Measurements from ENCODE around the gene COL5A1.

The COL5A1 gene

GRCh38 chr9:134794663-134795370 is 153.2 kb downstream of the COL5A1 start:
- no peak overlapping the region for H3K4me3 ChIP-seq (ENCODE audit: low read length)
- no peak for DNase-seq (ENCODE audit: low read depth)
- no peak for TF ChIP-seq CTCF (conservative IDR thresholded peaks at IDR 0.05; ENCODE audit: low read length)

- no peak overlapping the region for H3K4me3 ChIP-seq (ENCODE audit: low read length)
- no peak for DNase-seq (ENCODE audit: low read depth)
- no peak for TF ChIP-seq CTCF (conservative IDR thresholded peaks at IDR 0.05; ENCODE audit: low read length)
These were observed 153.8 kb downstream of the COL5A1 start for GRCh38 chr9:134795446-134795845.

- no peak for TF ChIP-seq CTCF (conservative IDR thresholded peaks at IDR 0.05; ENCODE audit: low read length)
- no peak for DNase-seq (ENCODE audit: low read depth)
- H3K4me3 ChIP-seq (ENCODE audit: low read length) = no peak overlapping the region
These were observed 155.3 kb downstream of the COL5A1 start for GRCh38 chr9:134796882-134797281.

GRCh38 chr9:134800791-134801339 is 159.3 kb downstream of the COL5A1 start:
- no peak for TF ChIP-seq CTCF (conservative IDR thresholded peaks at IDR 0.05; ENCODE audit: low read length)
- no peak for DNase-seq (ENCODE audit: low read depth)
- no peak overlapping the region for H3K4me3 ChIP-seq (ENCODE audit: low read length)

- H3K4me3 ChIP-seq (ENCODE audit: low read length) = no peak overlapping the region
- TF ChIP-seq CTCF (conservative IDR thresholded peaks at IDR 0.05; ENCODE audit: low read length) = no peak
- no peak for DNase-seq (ENCODE audit: low read depth)
These were observed 160.7 kb downstream of the COL5A1 start for GRCh38 chr9:134802216-134802795.

- TF ChIP-seq CTCF (conservative IDR thresholded peaks at IDR 0.05; ENCODE audit: low read length) = no peak
- H3K4me3 ChIP-seq (ENCODE audit: low read length) = no peak overlapping the region
- DNase-seq (ENCODE audit: low read depth) = no peak
These were observed 163.3 kb downstream of the COL5A1 start for GRCh38 chr9:134804871-134805270.
